GM20000 (cell line): Measurements from ENCODE around the gene CIDEA.
"Not testable (repeated sequence)": the region's sequence is repeated elsewhere in the genome, so short reads cannot be mapped to it uniquely, and the experiment has no call there.

Source experiments
- DNase-seq: peaks from one replicate; pipeline ENCODE4 v3.0.0; 2012; ENCODE audit warnings: low spot score
- TF ChIP-seq, protein P1 (sequence below): IDR thresholded peaks from 2 replicates; pipeline ENCODE4 v1.5.1; 2012; ENCODE audit warnings: mild to moderate bottlenecking, control low read depth; ENCODE audit errors: extremely low read depth, missing control alignments

CIDEA gene

DNA sequence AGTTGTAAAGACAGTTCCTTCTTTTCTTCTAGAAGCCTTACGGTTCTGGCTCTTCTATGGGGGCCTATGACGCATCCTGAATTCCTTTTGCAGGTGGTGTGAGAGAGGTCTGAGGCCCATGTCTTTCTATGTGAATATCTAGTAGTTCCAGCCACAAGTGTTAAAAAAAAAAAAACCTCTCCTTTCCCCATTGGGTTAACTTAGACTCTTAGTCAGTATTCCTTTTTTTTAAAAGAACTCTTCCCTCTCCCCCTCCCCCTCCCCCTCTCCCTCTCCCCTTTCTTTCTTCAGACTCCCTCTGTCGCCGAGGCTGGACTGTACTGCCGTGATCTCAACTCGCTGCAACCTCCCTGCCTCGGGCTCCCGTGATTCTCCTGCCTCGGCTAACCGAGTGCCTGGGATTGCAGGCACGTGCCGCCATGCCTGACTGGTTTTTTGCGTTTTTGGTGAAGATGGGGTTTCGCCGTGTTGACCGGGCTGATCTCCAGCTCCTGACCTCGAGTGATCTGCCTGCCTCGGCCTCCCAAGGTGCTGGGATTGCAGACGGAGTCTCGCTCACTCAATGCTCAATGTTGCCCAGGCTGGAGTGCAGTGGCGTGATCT lies 11.4 kb upstream of the CIDEA start:
- TF ChIP-seq, protein P1, sequence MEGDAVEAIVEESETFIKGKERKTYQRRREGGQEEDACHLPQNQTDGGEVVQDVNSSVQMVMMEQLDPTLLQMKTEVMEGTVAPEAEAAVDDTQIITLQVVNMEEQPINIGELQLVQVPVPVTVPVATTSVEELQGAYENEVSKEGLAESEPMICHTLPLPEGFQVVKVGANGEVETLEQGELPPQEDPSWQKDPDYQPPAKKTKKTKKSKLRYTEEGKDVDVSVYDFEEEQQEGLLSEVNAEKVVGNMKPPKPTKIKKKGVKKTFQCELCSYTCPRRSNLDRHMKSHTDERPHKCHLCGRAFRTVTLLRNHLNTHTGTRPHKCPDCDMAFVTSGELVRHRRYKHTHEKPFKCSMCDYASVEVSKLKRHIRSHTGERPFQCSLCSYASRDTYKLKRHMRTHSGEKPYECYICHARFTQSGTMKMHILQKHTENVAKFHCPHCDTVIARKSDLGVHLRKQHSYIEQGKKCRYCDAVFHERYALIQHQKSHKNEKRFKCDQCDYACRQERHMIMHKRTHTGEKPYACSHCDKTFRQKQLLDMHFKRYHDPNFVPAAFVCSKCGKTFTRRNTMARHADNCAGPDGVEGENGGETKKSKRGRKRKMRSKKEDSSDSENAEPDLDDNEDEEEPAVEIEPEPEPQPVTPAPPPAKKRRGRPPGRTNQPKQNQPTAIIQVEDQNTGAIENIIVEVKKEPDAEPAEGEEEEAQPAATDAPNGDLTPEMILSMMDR = no peak

DNA sequence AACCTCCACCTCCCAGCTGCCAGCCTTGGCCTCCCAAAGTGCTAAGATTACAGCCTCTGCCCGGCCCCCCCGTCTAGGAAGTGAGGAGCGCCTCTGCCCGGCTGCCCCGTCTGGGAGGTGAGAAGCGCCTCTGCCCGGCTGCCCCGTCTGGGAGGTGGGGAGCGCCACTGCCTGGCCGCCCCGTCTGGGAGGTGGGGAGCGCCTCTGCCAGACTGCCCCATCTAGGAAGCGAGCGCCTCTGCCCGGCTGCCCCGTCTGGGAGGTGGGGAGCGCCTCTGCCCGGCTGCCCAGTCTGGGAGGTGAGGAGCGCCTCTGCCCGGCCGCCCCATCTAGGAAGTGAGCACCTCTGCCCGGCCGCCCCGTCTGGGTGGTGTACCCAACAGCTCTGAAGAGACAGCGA lies 10.9 kb upstream of the CIDEA start:
- DNase-seq = not testable (repeated sequence)

More for the DNA sequence above, 11.4 kb upstream of the CIDEA start:
- DNase-seq = no peak

DNA sequence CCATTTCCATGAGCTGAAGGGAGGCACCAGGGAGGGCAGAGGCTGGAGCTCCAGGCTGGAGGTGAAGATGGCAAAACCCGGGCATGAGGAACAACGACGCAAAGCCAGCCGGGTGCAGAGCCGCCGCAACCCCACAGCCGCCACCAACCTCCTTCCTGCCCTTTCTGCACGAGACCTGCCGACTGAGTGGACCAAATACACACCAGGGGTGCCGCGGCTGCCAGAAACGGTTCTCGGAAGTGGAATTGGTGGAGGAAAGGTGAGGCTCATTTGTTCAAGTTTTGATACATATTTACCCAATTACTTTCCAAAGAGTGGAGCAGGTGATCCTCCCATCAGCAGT lies 8.4 kb upstream of the CIDEA start:
- TF ChIP-seq, protein P1 = no peak
- no peak for DNase-seq

DNA sequence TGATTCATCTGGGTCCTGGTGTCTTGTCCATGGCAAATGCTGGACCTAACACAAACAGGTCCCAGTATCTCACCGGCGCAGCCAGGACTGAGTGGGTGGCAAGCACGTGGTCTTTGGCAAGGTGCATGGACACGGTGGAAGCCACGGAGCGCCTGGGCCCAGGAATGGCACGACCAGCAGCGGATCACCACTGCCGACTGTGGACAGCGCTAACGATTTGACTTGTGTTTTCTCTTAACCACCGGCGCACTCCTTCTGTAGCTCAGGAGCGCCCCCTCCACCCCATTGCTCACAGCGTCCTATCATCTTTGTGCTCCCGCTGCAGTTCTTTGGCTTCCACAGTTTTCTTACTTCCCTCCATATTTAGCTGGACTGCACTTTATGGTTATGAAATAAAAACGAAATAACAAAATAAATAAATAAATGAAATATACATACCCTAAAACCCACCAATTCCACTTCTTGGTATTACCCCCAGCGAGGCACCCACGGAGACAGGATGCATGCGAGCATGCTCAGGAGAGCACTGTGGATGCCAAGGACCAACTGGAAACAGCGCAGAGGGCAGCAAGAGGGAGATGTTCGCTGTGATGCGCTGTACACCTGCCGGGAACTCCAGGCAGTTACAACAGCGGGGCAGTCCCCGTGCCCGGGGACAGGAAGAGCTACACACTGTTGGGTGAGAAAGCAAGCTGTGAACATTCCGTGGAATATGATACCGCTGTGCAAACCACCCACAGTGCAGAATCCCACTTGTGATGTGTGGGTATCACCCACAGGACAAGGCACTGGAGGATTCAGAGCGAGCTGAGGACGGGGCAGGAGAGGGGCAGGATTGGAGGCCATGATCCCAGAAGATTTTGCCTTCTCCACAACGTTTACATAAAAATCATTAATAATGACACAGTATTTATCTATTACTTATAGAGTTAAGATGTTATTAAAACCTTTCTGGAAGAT lies 7.0 kb upstream of the CIDEA start:
- TF ChIP-seq, protein P1 = peak; percentile 12
- DNase-seq = no peak

DNA sequence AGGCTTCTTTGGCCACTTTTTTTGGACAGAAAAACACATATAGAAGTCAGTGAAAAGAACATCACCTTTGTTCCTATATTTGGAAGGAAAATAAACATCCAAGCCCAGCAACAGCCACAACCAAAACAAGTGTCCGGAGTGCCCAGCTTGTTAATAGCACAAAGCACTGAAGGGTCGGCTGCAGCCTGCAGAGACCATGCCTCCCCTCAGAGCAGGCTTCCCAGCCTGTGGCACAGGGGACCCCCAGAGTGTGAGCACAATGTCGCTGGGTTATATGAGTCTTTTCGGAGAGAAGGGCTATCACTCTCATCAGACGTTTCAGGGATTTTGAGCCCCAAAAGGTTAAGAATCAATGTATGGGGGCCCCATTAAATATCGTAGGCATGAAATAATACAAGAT lies 6.2 kb upstream of the CIDEA start:
- TF ChIP-seq, protein P1 = no peak
- DNase-seq = no peak

DNA sequence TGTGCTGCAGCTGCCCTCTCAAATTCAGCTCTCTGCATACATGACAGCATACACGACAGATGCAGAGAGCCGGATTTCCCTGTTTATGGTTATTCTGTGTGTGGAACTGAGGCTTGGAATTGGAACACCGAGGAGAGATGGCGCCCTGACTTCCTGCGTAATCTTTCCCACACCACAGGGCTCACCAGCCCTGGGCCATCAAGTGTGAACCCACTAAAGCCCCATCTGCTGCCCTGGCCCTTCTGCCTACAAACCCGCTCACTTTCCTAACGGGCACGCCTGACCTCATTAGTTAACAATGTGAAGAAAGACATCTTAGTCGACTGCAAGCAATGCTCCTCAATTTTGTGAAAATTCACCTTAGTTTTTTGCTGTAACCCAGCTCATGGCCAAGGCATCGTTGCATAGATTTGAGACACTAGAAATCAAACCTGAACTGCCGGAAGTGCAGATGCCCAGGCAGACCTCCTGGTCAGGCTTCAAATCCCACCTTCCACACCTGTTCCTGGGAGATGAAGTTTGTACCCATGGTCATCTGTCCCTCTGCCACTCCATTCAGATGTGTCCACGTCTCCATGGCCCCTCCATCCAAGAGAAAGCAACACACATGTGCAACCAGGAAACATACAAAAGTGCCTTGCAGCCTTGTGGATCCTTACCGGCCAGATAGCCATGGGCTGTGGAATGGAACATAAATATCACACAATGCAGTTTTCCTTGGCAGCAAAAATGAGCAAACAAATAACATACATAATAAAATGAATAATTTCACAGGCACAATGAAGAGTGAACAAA lies 5.0 kb upstream of the CIDEA start:
- TF ChIP-seq, protein P1 = no peak
- no peak for DNase-seq

DNA sequence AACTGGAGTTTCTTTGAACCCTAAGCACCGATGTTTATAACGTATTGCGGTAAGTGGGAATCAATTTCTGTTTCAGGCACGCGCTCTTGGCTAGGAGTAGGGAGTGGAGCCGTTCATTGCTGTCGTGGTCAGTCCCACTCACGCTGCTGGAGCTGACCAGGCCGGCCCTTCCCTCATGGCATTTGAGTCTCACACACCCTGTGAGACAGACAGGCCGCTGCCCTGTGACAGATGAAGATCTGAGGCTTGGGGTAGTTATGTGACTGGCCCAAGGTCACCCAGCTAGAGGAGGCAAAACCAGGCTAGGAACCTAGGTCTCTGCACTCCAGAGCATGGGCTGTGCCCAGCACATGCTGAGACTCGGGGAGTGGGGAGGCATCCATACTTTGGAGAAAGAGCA lies 2.9 kb upstream of the CIDEA start:
- TF ChIP-seq, protein P1 = no peak
- DNase-seq = no peak
